Measurements from ENCODE around the gene UBE2I.
"Not testable (repeated sequence)": the region's sequence is repeated elsewhere in the genome, so short reads cannot be mapped to it uniquely, and the experiment has no call there.

UBE2I gene

DNA sequence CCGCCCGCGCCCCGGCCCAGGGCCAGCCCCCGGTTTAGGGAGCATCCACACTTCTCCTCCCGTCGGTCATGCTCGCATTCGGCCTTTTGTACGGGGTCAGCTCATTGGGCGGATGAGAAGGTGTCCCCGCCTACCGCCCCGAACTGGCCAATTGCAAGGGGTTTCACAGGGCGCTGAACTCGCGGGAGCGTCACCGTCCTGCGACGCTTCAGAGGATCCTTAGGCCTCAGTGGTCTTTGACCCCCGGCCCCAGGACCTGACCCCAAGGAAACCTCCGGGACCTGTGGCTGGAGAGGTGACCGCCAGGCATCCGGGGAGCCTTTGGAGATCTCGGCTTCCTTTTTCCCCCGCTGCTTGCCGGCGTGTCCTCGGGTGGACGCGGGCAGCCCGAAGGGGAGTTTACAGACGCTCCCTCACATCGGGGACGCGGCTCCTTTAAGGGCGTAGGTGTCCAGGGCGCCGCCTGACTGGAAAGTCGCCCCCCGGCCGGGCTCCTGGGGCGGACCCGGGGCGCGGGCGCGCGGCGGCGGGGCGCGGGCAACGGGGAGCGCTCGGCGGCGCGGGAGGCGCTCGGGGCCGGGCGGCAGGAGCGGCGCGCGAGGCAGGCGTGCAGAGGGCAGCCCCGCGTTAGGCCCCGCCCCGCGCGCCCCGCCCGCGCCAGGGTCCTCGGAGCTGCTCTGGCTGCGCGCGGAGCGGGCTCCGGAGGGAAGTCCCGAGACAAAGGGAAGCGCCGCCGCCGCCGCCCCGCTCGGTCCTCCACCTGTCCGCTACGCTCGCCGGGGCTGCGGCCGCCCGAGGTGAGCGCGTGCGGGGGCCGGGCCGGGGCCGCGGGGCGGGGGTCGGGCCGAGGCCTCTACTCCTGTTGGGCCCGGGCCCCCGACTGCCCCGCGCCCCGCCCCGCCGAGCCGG lies at the start of gene UBE2I:
UBE2I (plus strand) TSS at position 660 of the 909 bp plus-strand sequence. CDS start 4,395 bp downstream, outside the sequence.
- DNase-seq (ENCODE audit: low read depth in 2 of 2, low spot score in 1 of 2) = peak; percentile 95 to 96

DNA sequence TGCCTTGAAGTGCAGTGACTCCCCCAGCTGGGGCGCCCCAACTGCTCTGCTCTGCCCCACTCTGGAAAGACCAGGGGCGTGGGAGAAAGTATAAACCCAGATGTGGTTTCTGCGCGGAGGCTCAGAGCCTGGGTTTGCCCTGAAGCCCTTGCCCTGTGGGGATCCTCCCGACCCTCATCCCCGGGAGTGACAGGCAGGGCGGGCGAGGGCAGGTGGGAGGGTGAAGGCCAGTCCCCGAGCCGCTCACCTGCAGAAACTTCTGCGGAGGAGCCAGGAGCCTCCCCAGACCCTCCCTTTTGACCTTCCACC lies 49.7 kb upstream of the UBE2I start:
- DNase-seq (ENCODE audit: low read depth in 2 of 2, low spot score in 1 of 2) = no peak

DNA sequence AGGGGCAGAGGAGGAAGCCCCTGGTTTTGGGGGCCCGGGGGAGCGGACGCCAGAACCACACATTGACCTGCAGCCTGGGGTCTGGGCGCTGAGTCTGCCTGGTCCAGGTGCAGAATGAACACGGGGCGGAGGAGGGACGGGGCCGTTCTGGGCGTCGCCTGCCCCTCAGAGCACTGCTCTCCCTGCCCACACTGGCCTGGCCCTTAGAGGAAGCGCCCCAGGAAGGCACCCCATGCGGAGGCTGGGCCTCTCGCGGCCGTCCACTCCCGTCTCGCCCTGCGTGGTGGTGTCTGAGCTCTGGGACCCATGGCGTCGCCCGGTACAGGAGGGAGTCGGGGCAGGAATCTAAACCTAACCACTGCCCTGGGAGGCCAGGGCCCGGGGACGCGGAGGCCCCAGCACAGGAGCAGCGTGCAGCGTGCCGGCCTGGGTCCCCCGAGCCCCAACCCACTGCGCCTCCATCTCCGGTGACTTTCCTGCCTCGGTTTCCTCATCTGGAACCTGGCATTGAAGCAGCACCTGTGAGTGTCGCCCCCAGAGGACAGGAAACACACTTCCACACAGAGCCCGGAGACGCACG lies 49.2 kb upstream of the UBE2I start:
- no peak for DNase-seq (ENCODE audit: low read depth in 2 of 2, low spot score in 1 of 2)

DNA sequence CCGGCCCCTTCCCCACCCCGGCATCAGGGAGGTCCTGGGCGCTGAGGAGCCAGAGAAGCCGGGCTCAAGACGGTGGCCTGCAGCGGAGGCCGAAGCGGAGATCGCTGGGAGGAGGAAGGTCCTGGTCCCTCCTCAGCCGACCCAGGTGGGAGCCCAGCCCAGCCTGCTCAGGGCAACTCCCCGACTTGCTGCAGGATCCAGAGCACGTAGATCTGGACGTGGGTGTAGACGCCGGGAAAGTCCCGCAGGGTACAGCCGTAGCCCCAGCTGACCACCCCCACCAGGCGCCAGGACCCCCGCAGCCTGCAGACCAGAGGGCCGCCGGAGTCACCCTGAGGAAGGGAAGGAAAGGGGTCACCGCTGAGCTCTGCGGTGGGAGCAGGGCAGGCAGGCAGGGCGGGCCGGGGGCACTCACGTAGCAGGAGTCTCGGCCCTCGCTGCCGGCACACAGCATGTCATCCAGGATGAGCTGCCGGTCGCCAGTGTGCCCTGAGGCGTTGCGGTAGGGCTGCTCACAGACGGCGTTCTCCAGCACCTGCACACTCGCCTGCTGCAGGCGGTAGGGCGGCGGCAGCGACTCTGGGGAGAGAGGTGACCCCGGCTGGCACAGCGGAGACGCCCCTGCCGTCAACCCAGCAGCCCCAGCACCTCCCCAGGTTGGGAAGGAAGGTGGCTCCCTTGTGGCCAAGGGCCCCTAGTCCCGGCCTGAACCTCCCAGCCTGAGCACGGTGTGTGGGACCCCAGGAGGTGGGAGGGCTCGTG lies 48.1 kb upstream of the UBE2I start:
- DNase-seq (ENCODE audit: low read depth in 2 of 2, low spot score in 1 of 2) = no peak

DNA sequence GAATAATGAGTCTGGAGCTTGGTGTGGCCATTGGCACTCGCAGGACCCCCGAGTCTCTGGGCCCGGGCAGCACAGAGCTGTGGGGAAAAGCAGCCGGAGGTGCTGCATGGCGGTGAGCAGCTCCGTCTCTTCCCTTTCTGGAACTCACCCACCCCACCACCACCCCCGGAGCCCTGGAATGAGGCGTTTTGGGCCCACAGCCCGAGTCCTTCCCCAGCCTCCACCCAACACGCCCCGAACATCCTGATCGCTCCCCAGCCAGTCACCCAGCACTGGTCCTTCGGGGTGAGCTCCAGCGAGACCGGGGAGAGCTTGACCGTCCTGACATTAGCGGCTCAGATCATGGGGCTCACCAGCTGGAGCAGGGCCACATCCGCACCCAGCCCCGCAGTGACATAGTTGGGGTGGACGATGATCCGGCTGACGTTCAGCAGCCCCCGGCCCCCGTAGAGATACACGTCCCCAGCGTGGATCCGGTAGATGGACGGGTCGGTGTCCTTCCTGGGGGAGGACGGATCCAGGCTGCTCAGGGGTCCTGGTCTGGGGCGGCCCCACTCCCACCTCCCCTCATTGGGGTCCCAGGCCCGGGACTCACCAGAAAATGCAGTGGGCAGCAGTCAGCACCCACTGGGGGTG lies 47.1 kb upstream of the UBE2I start:
- DNase-seq (ENCODE audit: low read depth in 2 of 2, low spot score in 1 of 2) = no peak

DNA sequence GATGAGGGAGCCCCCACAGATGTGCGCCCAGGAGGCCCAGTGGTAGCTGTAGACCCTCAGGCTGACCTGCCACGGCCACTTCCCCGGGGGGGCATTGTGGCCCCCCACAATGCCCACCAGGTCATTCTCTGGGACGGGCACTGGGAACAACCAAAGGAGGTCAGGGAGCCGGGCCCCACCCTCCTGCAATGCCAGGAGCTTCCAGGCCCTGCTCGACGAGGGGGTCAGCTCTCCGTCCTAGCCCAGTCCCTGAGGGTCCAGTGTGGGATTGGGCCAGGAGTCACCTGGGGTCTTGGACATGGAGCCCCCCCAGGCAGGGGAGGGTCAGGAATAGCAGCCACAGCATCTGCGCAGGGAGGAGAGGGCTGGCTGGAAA lies 46.6 kb upstream of the UBE2I start:
- DNase-seq (ENCODE audit: low read depth in 2 of 2, low spot score in 1 of 2) = no peak

DNA sequence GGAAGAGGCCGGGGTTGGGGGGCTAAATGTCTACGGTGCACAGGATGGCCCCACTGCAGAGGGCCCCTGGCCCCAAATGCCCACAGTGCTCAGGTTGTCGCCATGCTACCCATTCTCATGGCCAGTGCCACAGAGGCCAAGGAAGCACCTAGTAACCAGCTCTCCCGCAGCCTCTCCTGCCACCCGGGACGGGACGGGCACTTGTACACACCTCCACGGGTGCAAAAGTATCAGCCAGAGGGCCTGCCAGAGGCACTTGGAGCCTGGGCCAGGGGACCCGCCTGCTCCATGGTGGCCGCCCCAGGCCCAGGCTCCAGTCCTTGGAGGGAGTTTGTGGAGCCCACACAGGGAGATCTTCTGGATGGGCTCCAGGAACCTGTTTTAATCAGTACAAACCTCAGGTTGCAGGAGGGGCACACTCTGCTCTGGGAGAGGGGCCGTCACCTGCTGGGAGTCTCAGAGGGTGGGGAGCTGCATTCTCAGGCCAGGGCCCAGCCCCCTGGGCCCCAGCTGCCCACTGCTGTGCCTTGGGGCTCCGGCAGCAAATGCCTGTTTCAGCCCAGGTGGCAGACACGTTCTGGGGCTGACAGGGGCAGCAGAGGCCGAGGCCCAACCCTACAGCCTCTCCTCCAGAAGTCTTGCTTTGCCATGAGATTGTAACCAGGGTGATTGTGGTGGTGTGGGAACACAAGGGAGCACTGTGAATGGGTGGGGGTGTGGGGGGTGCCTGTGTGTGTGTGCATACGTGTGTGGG lies 45.7 kb upstream of the UBE2I start:
- DNase-seq (ENCODE audit: low read depth in 2 of 2, low spot score in 1 of 2) = no peak

DNA sequence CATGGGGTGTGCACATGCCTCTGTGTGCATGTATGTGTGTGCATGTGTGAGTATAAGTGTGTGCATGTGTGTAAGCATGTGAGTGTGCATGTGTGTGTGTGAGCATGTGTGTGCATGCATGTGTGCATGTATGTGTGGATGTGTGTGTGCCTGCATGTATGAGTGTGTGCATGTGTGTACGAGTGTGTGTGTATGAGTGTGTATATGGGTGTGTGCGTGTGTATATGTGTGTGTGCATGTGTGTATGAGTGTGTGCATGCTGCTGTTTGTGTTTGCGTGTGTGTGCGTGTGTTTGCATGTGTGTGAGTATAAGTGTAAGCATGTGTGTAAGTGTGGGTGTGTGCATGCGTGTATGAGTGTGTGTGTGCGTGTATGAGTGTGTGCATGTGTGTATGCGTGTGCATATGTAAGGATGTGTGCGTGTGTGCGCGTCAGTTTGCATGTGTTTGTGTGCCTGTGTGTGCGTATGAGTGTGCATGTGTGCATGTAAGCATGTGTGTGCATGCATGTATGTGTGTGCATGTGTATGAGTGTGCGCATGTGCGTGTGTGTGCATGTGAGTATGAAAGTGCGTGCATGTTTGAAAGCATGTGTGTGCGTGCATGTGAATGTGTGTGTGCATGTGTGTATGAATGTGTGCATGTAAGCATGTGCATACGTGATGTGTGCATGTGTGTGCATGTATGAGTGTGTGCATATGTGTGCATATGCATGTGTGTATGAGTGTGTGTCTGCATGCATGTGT lies 44.9 kb upstream of the UBE2I start:
- DNase-seq (ENCODE audit: low read depth in 2 of 2, low spot score in 1 of 2) = no peak

DNA sequence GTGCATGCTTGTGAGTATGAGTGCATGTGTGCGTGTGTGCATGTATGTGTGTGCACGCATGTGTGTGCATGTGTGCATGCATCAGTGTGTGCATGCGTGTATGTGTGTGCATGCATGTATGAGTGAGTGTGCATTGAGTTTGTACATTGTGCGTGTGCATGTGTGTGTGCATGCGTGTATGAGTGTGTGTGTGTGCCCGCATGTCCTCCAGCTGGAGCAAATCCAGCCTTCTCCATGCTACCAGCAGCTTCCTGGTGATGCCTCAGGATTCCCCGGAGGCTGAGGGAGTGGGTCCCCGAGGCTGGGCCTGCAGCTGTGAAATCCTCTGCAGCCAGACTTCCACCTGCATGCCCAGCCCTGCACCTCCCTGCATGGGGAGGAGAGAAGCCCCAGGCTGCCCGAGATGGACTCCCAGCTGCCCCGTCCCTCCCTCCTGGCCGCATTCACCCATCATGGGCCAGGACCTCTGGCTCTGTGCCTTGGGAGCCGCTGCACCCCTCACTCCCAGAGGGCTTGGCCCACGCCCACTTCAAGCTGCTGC lies 44.3 kb upstream of the UBE2I start:
- no peak for DNase-seq (ENCODE audit: low read depth in 2 of 2, low spot score in 1 of 2)

DNA sequence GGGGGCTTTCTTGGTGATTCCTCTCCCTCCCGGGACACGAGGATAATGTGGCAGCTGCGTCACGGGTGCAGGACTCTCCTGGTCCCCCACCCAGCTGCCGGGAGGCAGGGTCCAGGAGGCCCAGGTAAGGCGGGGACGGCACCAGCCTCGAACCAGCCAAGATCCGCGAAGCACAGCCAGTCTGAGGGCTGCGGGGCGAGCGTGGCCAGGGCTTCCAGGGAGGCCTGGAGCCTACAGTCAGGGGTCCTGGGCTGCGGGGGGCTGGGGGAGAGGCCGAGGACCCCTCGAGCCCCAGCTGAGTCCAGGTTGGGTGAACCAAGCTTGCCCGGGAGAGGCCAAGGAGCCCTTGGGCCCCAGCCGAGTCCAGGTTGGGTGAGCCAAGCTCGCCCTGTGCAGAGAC lies 43.6 kb upstream of the UBE2I start:
- no peak for DNase-seq (ENCODE audit: low read depth in 2 of 2, low spot score in 1 of 2)

DNA sequence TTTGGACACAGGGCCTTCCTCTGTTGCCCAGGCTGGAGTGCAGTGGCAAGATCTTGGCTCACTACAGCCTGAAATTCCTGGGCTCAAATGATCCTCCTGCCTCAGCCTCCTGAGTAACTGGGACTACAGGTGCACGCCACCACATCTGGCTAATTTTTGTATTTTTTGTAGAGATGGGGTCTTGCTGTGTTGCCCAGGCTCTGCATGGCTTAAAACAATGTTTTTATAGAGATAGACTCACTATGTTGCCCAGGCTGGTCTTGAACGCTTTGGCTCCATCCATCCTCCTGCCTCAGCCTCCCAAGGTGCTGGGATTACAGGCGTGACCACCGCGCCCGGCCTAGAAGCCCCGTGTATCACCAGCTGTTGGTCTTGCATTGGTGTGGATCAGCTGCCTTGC lies 40.0 kb upstream of the UBE2I start:
- DNase-seq (ENCODE audit: low read depth in 2 of 2, low spot score in 1 of 2) = not testable (repeated sequence)

DNA sequence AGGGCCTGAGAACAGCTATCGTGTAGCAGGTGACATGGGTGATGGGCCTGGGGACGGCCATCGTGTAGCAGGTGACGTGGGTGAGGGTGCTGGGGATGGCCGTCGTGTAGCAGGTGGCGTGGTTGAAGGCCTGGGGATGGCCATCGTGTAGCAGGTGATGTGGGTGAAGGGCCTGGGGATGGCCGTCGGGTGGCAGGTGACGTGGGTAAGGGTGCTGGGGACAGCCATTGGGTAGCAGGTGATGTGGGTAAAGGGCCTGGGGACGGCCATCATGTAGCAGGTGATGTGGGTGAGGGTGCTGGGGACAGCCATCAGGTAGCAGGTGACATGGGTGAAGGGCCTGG lies 38.1 kb upstream of the UBE2I start:
- DNase-seq (ENCODE audit: low read depth in 2 of 2, low spot score in 1 of 2) = no peak

DNA sequence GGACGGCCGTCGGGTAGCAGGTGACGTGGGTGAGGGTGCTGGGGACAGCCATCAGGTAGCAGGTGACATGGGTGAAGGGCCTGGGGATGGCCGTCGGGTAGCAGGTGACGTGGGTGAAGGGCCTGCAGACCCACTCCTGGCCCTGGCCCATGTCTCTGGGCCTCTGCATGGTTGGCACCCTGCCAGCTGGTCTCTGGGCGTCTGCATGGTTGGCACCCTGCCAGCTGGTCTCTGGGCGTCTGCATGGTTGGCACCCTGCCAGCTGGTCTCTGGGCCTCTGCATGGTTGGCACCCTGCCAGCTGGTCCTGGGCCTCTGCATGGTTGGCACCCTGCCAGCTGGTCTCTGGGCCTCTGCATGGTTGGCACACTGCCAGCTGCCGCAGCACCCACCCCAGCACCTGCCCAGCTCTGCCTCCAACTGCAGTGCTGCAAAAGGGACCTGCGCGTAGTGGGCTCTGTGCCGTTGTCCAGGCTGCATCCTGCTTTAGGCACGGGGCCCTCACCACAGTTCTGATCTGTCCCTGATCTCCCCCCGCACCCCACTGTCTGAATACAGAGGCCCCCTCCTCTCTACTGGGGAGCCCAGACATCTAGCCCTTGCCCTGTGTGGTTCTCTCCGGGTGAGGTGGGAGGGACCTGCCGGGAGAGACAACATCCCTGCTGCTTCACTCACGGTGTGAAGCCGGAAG lies 37.6 kb upstream of the UBE2I start:
- not testable (repeated sequence) for DNase-seq (ENCODE audit: low read depth in 2 of 2, low spot score in 1 of 2)

DNA sequence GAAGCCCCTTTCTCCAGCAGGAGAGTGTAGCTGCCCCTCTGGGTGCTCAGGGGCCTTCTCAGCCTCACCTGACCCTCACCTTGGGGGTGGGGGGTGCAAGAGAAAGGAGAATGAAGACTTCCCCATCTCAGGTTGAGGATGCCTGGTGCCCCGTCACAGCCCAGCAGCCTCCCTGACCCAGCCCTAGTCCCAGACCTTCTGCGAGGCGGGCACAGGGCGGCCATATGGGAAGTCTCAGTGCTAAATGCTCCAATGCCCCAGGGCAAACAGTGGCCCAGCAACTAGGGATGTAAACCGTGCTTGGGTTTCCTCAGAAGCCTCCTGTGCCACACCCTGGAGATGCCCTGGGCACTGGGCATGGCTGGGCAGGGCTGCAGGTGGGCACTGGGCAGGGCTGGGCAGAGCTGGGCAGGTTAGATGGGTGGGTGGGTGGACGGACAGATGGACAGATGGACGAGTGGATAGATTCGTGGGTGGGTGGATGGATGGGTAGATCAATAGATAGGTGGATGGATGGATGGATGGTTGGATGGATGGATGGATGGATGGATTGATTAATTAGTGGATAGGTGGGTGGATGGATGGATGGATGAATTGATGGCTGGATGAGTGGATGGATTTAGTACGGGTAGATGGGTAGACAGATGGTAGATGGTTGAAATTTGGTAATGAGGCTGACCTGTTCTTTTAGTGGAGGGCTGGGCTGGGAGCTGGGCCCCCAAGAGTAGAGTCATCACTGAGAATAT lies 36.8 kb upstream of the UBE2I start:
- no peak for DNase-seq (ENCODE audit: low read depth in 2 of 2, low spot score in 1 of 2)

DNA sequence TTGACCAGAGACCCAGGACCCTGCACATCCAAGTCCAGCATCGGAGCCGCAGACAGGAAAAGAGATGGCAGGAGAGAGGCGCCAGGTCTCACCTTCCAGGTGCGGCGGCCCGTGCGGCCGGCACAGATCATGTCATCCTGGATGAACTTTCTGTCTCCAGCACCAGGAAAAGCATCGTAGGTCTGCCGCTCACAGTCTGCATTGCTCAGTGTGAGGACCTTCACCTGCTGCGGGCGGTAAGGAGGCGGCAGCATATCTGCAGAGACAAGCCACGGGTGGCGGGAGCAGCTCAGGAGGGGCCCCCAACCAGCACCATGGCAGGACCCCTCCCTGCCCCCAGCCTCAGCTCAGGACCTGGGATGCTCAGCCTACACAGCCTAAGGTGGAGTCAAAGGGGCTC lies 35.6 kb upstream of the UBE2I start:
- no peak for DNase-seq (ENCODE audit: low read depth in 2 of 2, low spot score in 1 of 2)

DNA sequence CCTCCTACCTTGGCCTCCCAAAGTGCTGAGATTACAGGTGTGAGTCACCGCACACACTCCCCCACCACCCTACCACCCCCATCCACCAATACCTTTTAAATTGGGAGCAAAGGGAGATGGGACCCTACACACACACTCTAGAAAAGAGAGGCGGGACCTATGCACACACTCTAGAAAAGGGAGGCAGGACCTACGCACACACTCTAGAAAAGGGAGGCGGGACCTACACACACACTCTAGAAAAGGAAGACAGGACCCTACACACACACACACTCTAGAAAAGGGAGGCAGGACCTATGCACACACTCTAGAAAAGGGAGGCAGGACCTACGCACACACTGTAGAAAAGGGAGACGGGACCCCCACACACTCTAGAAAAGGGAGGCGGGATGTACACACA lies 34.7 kb upstream of the UBE2I start:
- no peak for DNase-seq (ENCODE audit: low read depth in 2 of 2, low spot score in 1 of 2)

DNA sequence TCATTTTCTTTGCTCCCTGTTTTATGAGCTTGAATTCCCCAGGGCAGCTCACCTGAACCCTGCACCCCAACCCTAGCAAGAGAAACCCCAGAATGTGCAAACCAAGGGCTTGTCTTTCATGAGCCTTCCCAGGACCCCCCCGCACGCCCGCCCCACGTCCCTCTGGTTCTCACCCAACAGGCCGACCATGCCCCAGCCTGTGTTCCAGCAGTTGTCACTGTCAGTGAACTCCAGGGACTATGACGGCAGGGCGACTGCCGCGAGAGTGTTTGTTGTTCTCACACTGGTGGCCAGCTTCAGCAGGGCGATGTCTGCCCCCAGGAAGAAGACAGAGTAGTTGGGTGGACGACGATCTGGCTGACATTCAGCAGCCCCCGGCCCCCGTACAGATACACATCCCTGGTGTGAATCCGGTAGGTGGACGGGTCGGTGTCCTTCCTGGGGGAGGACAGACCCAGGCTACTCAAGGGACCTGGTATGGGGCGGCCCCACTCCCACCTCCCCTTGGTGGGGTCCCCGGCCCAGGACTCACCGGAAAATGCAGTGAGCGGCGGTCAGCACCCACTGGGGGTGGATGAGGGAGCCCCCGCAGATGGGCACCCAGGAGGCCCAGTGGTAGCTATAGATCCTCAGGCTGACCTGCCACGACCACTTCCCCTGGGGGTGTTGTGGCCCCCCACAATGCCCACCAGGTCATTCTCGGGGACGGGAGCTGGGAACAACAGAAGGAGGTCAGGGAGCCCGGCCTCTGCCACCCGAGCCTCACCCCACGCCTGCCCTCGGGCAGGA lies 33.5 kb upstream of the UBE2I start:
- no peak for DNase-seq (ENCODE audit: low read depth in 2 of 2, low spot score in 1 of 2)

DNA sequence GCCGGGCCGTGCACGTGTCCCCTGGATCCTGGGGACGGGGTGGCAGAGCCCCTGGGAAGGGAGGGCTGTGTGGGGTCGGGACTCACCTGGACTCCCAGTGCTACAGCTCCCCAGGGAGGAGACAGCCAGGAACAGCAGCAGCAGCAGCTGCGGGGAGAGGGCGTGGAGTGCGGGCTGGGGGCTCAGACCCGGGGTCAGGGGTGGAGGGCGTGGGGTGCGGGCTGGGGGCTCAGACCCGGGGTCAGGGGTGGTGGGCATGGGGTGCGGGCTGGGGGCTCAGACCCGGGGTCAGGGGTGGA lies 32.9 kb upstream of the UBE2I start:
- no peak for DNase-seq (ENCODE audit: low read depth in 2 of 2, low spot score in 1 of 2)
